ENCODE data around the gene NPFFR2.

The NPFFR2 gene

GRCh38 chr4:72031868-72032608 lies at the start of gene NPFFR2:
Gene NPFFR2, plus strand, starts transcription at chr4:72032000. Its CDS starts 96,592 bp downstream, at chr4:72128592.
- H3K9me3 ChIP-seq (ENCODE audit: control insufficient read depth, low read length), result no peaks in the 10 kb centered on the region
- H3K27me3 ChIP-seq (ENCODE audit: control insufficient read depth, insufficient read depth, low read length), result peaks cover 15% of the 10 kb centered on the region
- H3K4me3 ChIP-seq (ENCODE audit: low read length), result no peak within 1 kb of the TSS
- H3K36me3 ChIP-seq (ENCODE audit: control insufficient read depth, insufficient read depth, low read length), result no peaks in the 10 kb centered on the region
- no peaks in the 10 kb centered on the region for H3K4me1 ChIP-seq (ENCODE audit: control insufficient read depth, insufficient read depth, low read length)
- H3K9ac ChIP-seq (ENCODE audit: low read length), result no peak within 1 kb of the TSS

- Histone ChIP-seq H3K27me3 (ENCODE audit: control insufficient read depth, insufficient read depth, low read length) (no peaks in the 10 kb centered on the region), H3K4me3 (ENCODE audit: low read length) (no peak overlapping the region), H3K36me3 (ENCODE audit: control insufficient read depth, insufficient read depth, low read length) (no peaks in the 10 kb centered on the region), H3K9ac (ENCODE audit: low read length) (no peak overlapping the region), H3K9me3 (ENCODE audit: control insufficient read depth, low read length) (no peaks in the 10 kb centered on the region), H3K4me1 (ENCODE audit: control insufficient read depth, insufficient read depth, low read length) (no peaks in the 10 kb centered on the region)
These were observed 39.1 kb upstream of the NPFFR2 start for GRCh38 chr4:71992571-71993312.

- no peaks in the 10 kb centered on the region for H3K4me1 ChIP-seq (ENCODE audit: control insufficient read depth, insufficient read depth, low read length)
- H3K27me3 ChIP-seq (ENCODE audit: control insufficient read depth, insufficient read depth, low read length), result no peaks in the 10 kb centered on the region
- H3K36me3 ChIP-seq (ENCODE audit: control insufficient read depth, insufficient read depth, low read length), result no peaks in the 10 kb centered on the region
- no peak overlapping the region for H3K4me3 ChIP-seq (ENCODE audit: low read length)
- H3K9ac ChIP-seq (ENCODE audit: low read length), result no peak overlapping the region
- H3K9me3 ChIP-seq (ENCODE audit: control insufficient read depth, low read length), result no peaks in the 10 kb centered on the region
These were observed 37.2 kb upstream of the NPFFR2 start for GRCh38 chr4:71994559-71994958.

GRCh38 chr4:71995297-71995696 lies 36.5 kb upstream of the NPFFR2 start:
- no peaks in the 10 kb centered on the region for H3K36me3 ChIP-seq (ENCODE audit: control insufficient read depth, insufficient read depth, low read length)
- H3K27me3 ChIP-seq (ENCODE audit: control insufficient read depth, insufficient read depth, low read length), result no peaks in the 10 kb centered on the region
- H3K9me3 ChIP-seq (ENCODE audit: control insufficient read depth, low read length), result no peaks in the 10 kb centered on the region
- no peak overlapping the region for H3K9ac ChIP-seq (ENCODE audit: low read length)
- H3K4me3 ChIP-seq (ENCODE audit: low read length), result no peak overlapping the region
- no peaks in the 10 kb centered on the region for H3K4me1 ChIP-seq (ENCODE audit: control insufficient read depth, insufficient read depth, low read length)

- no peaks in the 10 kb centered on the region for H3K9me3 ChIP-seq (ENCODE audit: control insufficient read depth, low read length)
- H3K36me3 ChIP-seq (ENCODE audit: control insufficient read depth, insufficient read depth, low read length), result no peaks in the 10 kb centered on the region
- no peak overlapping the region for H3K9ac ChIP-seq (ENCODE audit: low read length)
- H3K4me1 ChIP-seq (ENCODE audit: control insufficient read depth, insufficient read depth, low read length), result no peaks in the 10 kb centered on the region
- no peaks in the 10 kb centered on the region for H3K27me3 ChIP-seq (ENCODE audit: control insufficient read depth, insufficient read depth, low read length)
- H3K4me3 ChIP-seq (ENCODE audit: low read length), result no peak overlapping the region
These were observed 25.2 kb upstream of the NPFFR2 start for GRCh38 chr4:72006586-72006985.

- H3K27me3 ChIP-seq (ENCODE audit: control insufficient read depth, insufficient read depth, low read length), result no peaks in the 10 kb centered on the region
- no peak overlapping the region for H3K9ac ChIP-seq (ENCODE audit: low read length)
- no peak overlapping the region for H3K4me3 ChIP-seq (ENCODE audit: low read length)
- no peaks in the 10 kb centered on the region for H3K36me3 ChIP-seq (ENCODE audit: control insufficient read depth, insufficient read depth, low read length)
- no peaks in the 10 kb centered on the region for H3K9me3 ChIP-seq (ENCODE audit: control insufficient read depth, low read length)
- no peaks in the 10 kb centered on the region for H3K4me1 ChIP-seq (ENCODE audit: control insufficient read depth, insufficient read depth, low read length)
These were observed 19.9 kb upstream of the NPFFR2 start for GRCh38 chr4:72011906-72012305.

- H3K36me3 ChIP-seq (ENCODE audit: control insufficient read depth, insufficient read depth, low read length), result no peaks in the 10 kb centered on the region
- no peaks in the 10 kb centered on the region for H3K9me3 ChIP-seq (ENCODE audit: control insufficient read depth, low read length)
- H3K27me3 ChIP-seq (ENCODE audit: control insufficient read depth, insufficient read depth, low read length), result no peaks in the 10 kb centered on the region
- no peak overlapping the region for H3K9ac ChIP-seq (ENCODE audit: low read length)
- H3K4me1 ChIP-seq (ENCODE audit: control insufficient read depth, insufficient read depth, low read length), result no peaks in the 10 kb centered on the region
- no peak overlapping the region for H3K4me3 ChIP-seq (ENCODE audit: low read length)
These were observed 15.8 kb upstream of the NPFFR2 start for GRCh38 chr4:72016011-72016410.

GRCh38 chr4:72019688-72020087 lies 12.1 kb upstream of the NPFFR2 start:
- Histone ChIP-seq H3K9ac (ENCODE audit: low read length) (no peak overlapping the region), H3K36me3 (ENCODE audit: control insufficient read depth, insufficient read depth, low read length) (no peaks in the 10 kb centered on the region), H3K4me3 (ENCODE audit: low read length) (no peak overlapping the region), H3K4me1 (ENCODE audit: control insufficient read depth, insufficient read depth, low read length) (no peaks in the 10 kb centered on the region), H3K9me3 (ENCODE audit: control insufficient read depth, low read length) (no peaks in the 10 kb centered on the region), H3K27me3 (ENCODE audit: control insufficient read depth, insufficient read depth, low read length) (no peaks in the 10 kb centered on the region)

- no peaks in the 10 kb centered on the region for H3K27me3 ChIP-seq (ENCODE audit: control insufficient read depth, insufficient read depth, low read length)
- no peak overlapping the region for H3K9ac ChIP-seq (ENCODE audit: low read length)
- no peaks in the 10 kb centered on the region for H3K9me3 ChIP-seq (ENCODE audit: control insufficient read depth, low read length)
- no peaks in the 10 kb centered on the region for H3K36me3 ChIP-seq (ENCODE audit: control insufficient read depth, insufficient read depth, low read length)
- H3K4me1 ChIP-seq (ENCODE audit: control insufficient read depth, insufficient read depth, low read length), result no peaks in the 10 kb centered on the region
- no peak overlapping the region for H3K4me3 ChIP-seq (ENCODE audit: low read length)
These were observed 9.2 kb upstream of the NPFFR2 start for GRCh38 chr4:72022553-72022952.

GRCh38 chr4:72055566-72055965 lies 23.8 kb downstream of the NPFFR2 start:
- no peaks in the 10 kb centered on the region for H3K36me3 ChIP-seq (ENCODE audit: control insufficient read depth, insufficient read depth, low read length)
- H3K27me3 ChIP-seq (ENCODE audit: control insufficient read depth, insufficient read depth, low read length), result no peaks in the 10 kb centered on the region
- H3K4me1 ChIP-seq (ENCODE audit: control insufficient read depth, insufficient read depth, low read length), result no peaks in the 10 kb centered on the region
- no peak overlapping the region for H3K9ac ChIP-seq (ENCODE audit: low read length)
- H3K4me3 ChIP-seq (ENCODE audit: low read length), result no peak overlapping the region
- H3K9me3 ChIP-seq (ENCODE audit: control insufficient read depth, low read length), result no peaks in the 10 kb centered on the region

- H3K27me3 ChIP-seq (ENCODE audit: control insufficient read depth, insufficient read depth, low read length), result no peaks in the 10 kb centered on the region
- H3K9me3 ChIP-seq (ENCODE audit: control insufficient read depth, low read length), result no peaks in the 10 kb centered on the region
- H3K4me1 ChIP-seq (ENCODE audit: control insufficient read depth, insufficient read depth, low read length), result no peaks in the 10 kb centered on the region
- no peak overlapping the region for H3K9ac ChIP-seq (ENCODE audit: low read length)
- H3K4me3 ChIP-seq (ENCODE audit: low read length), result no peak overlapping the region
- H3K36me3 ChIP-seq (ENCODE audit: control insufficient read depth, insufficient read depth, low read length), result no peaks in the 10 kb centered on the region
These were observed 31.9 kb downstream of the NPFFR2 start for GRCh38 chr4:72063726-72064125.

- Histone ChIP-seq H3K27me3 (ENCODE audit: control insufficient read depth, insufficient read depth, low read length) (no peaks in the 10 kb centered on the region), H3K9me3 (ENCODE audit: control insufficient read depth, low read length) (no peaks in the 10 kb centered on the region), H3K4me3 (ENCODE audit: low read length) (no peak overlapping the region), H3K4me1 (ENCODE audit: control insufficient read depth, insufficient read depth, low read length) (no peaks in the 10 kb centered on the region), H3K36me3 (ENCODE audit: control insufficient read depth, insufficient read depth, low read length) (no peaks in the 10 kb centered on the region), H3K9ac (ENCODE audit: low read length) (no peak overlapping the region)
These were observed 35.3 kb downstream of the NPFFR2 start for GRCh38 chr4:72067051-72067450.

Measured in mucosa of stomach (tissue), 1 donor.